ENCODE measurements around the gene PPP4R4. TPM values are rescaled to one million over a fixed set of nuclear protein-coding genes. Genes with fewer than 3 reads are reported as not detected.

The PPP4R4 gene
- total RNA-seq, 1 experiment from 2014 or later = 3.9 TPM

DNA sequence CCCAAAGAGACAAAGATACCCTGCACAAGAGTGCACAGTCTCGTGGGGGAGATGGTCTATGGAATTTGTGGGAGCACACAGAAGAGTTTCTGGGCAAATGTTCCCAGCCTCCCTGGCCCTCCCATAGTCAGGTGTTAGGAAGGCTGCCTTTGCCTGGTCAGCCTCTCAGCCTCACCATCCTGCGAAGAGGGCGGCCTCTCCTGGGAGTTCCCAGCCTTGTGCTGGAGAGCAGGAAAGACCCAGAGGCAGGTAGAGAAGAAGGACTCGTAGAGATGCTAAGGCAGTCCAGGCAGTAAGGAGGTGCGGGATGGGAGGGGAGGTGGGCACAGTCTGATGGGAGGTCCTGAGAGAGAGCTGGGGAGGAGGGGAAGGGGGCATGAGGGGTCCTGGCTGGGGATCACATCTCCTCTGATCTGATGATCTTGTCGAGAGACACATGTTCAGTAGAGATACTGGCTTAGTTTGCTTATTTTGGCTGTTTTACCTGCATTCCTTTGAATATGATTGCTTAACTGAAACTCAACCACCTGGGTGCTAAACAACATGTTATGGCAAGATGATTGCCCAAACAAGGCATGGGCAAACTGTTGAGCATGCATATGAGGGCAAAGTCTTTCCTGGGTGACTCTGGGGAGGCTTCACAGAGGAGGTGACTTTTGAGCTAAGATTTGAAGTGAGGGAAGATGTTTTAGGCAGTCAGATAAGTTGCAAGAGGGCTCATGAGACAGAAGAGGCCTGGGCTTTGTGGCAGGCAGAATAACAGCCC lies 138.5 kb downstream of the PPP4R4 start:
- Histone ChIP-seq H4K5ac (ENCODE audit: insufficient read length, low read depth, low read length) (no peak overlapping the region), H3K4me2 (ENCODE audit: insufficient read depth, insufficient read length, low read length) (no peak overlapping the region), H2BK20ac (ENCODE audit: low read depth, low read length, poor library complexity, severe bottlenecking) (no peak overlapping the region), H3K27ac (ENCODE audit: insufficient read length, low read depth, low read length) (no peak overlapping the region), H3K4me1 (ENCODE audit: insufficient read depth, low read length) (no peaks in the 10 kb centered on the region), H3K9ac (ENCODE audit: extremely low read depth, insufficient read length, low read length) (no peak overlapping the region), H2BK5ac (ENCODE audit: insufficient read length, low read length) (no peak overlapping the region), H2BK12ac (ENCODE audit: insufficient read length, low read depth, low read length) (no peak overlapping the region), H2BK120ac (ENCODE audit: low read depth, low read length, poor library complexity, severe bottlenecking) (no peak overlapping the region), H2BK15ac (ENCODE audit: low read depth, low read length) (no peak overlapping the region), H3K23ac (ENCODE audit: insufficient read length, low read depth, low read length) (no peak overlapping the region), H3K56ac (ENCODE audit: insufficient read length, low read depth, low read length) (no peak overlapping the region), H3K27me3 (ENCODE audit: insufficient read depth, low read length) (no peaks in the 10 kb centered on the region), H3K23me2 (ENCODE audit: insufficient read length, low read depth, low read length, poor library complexity, severe bottlenecking) (no peaks in the 10 kb centered on the region), H3K9me3 (ENCODE audit: control insufficient read depth, low read depth, low read length) (no peaks in the 10 kb centered on the region), H3K79me2 (ENCODE audit: insufficient read depth, low read length) (no peaks in the 10 kb centered on the region), H3T11ph (ENCODE audit: low read length) (no peak overlapping the region), H3K79me1 (ENCODE audit: insufficient read depth, low read depth, low read length, poor library complexity, severe bottlenecking) (no peaks in the 10 kb centered on the region), H2AK5ac (ENCODE audit: insufficient read length, low read length) (no peak overlapping the region), H3K14ac (ENCODE audit: insufficient read depth, low read length) (no peak overlapping the region), H4K20me1 (ENCODE audit: control insufficient read depth, insufficient read depth, insufficient read length) (no peaks in the 10 kb centered on the region), H4K8ac (replicated peaks; ENCODE audit: insufficient read length, low read depth, low read length) (no peak overlapping the region), H4K91ac (ENCODE audit: insufficient read length, low read depth, low read length) (no peak overlapping the region), H3K4ac (ENCODE audit: low read depth, low read length) (no peak overlapping the region), H3K18ac (ENCODE audit: insufficient read length, low read depth, low read length) (no peak overlapping the region), H2AFZ (ENCODE audit: low read length) (no peak overlapping the region)
- Mint-ChIP-seq H3K9me3 (peaks cover 7 to 12% of the 10 kb centered on the region in 2 experiments), H3K36me3 (ENCODE audit: insufficient read depth in 1 of 3, low read depth in 3 of 3) (peaks cover under 1 to 5% (median 4%) of the 10 kb centered on the region in 3 experiments; a peak in 3 of 7 replicates), H3K4me3 (no peak overlapping the region), H3K27me3 (ENCODE audit: low read depth) (peaks cover 8% of the 10 kb centered on the region), H3K27ac (no peak overlapping the region), H3K4me1 (peaks cover 5 to 6% of the 10 kb centered on the region in 2 experiments; a peak in 2 of 4 replicates)
- DNase-seq = no peak
- TF ChIP-seq, protein P1, sequence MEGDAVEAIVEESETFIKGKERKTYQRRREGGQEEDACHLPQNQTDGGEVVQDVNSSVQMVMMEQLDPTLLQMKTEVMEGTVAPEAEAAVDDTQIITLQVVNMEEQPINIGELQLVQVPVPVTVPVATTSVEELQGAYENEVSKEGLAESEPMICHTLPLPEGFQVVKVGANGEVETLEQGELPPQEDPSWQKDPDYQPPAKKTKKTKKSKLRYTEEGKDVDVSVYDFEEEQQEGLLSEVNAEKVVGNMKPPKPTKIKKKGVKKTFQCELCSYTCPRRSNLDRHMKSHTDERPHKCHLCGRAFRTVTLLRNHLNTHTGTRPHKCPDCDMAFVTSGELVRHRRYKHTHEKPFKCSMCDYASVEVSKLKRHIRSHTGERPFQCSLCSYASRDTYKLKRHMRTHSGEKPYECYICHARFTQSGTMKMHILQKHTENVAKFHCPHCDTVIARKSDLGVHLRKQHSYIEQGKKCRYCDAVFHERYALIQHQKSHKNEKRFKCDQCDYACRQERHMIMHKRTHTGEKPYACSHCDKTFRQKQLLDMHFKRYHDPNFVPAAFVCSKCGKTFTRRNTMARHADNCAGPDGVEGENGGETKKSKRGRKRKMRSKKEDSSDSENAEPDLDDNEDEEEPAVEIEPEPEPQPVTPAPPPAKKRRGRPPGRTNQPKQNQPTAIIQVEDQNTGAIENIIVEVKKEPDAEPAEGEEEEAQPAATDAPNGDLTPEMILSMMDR (conservative IDR thresholded peaks at IDR 0.05) = no peak
- WGBS (ENCODE audit: extremely low coverage, insufficient read length, low lambda C conversion rate) = no CpG with 5 or more reads among the region's 6 CpGs
